ENCODE results near the gene ADK. TPM values are rescaled to one million over a fixed set of nuclear protein-coding genes. Genes with fewer than 3 reads are reported as not detected.

The ADK gene
- total and polyA plus RNA-seq, 2 donors (not counting 3 experiments of a cell fraction or from before 2014, with no cell fraction given) = 11.7 to 46.5 TPM

DNA sequence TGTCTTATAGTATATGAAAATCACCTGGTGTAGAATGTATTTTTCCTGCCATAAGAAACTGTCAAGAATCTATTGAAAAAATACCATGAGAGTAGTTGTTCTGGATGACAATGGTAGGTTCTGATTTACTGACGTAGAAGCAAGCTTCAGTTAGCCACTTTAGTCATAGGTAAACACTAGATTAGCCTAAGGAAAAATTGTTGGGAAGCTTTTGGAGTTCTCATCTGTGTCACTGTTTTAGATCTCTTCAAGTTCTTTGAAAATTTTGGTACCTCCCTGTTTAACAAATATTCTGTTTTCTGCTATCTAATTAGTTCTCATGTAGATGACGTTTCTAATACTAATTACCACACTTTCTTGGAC lies 131.8 kb downstream of the ADK start:
- Histone ChIP-seq H3K79me2 (ENCODE audit: control insufficient read depth, insufficient read depth, low read length) (peaks cover 49% of the 10 kb centered on the region), H3K4me2 (ENCODE audit: insufficient read depth, low read length) (no peak overlapping the region), H3K9ac (replicated peaks; ENCODE audit: extremely low read depth, insufficient read depth, low read length) (no peak overlapping the region), H3K4me1 (ENCODE audit: control insufficient read depth, extremely low read depth, insufficient read depth, low read length) (no peaks in the 10 kb centered on the region), H4K20me1 (replicated peaks; ENCODE audit: control insufficient read depth, extremely low read depth, insufficient read depth, low read length) (no peaks in the 10 kb centered on the region), H3K9me3 (replicated peaks; ENCODE audit: control insufficient read depth, insufficient read depth, low read length) (no peaks in the 10 kb centered on the region), H3K4me3 (replicated peaks in 1 of 3; ENCODE audit: insufficient read depth in 1 of 3, low read depth in 1 of 3, low read length in 3 of 3) (no peak overlapping the region), H3K27me3 (ENCODE audit: control insufficient read depth in 2 of 2, insufficient read depth in 2 of 2, low read length in 2 of 2) (no peaks in the 10 kb centered on the region), H3K9me1 (replicated peaks; ENCODE audit: control insufficient read depth, extremely low read depth, insufficient read depth, low read length) (no peaks in the 10 kb centered on the region), H3K36me3 (ENCODE audit: control insufficient read depth in 2 of 2, extremely low read depth in 1 of 2, insufficient read depth in 2 of 2, low read length in 2 of 2) (no peaks in the 10 kb centered on the region), H3K27ac (ENCODE audit: insufficient read depth, low read depth, low read length) (no peak overlapping the region), H2AFZ (ENCODE audit: low read depth, low read length) (no peak overlapping the region)
- intact Hi-C loops (cut with micrococcal nuclease) (no loop called here), dilution Hi-C loops (cut with MboI; ENCODE audit: extremely low pct_ligation_motif_present, low sequenced_read_pairs) (no loop called here)
- no peak for DNase-seq (ENCODE audit: low read depth, low spot score)
- CTCF ChIA-PET = interaction anchor here (1.5 to 2.3 kb wide), 2 partner anchors 13 to 39 kb away, joined by 3 to 7 read pairs; no protein-coding TSS in a partner anchor
- no peak for TF ChIP-seq JUN (IDR thresholded peaks at IDR 0.05; ENCODE audit: borderline replicate concordance, insufficient read depth, insufficient read length, low read depth)
- FAIRE-seq = no peak
- BruUV-seq (replicated peaks) = no TSS peak
- POLR2A ChIA-PET = no interaction called here

GRCh38 chr10:74289188-74289587 lies 138.2 kb downstream of the ADK start:
- Histone ChIP-seq H3K79me2 (ENCODE audit: control insufficient read depth, insufficient read depth, low read length) (peaks cover 32% of the 10 kb centered on the region), H3K9ac (replicated peaks; ENCODE audit: extremely low read depth, insufficient read depth, low read length) (no peak overlapping the region), H3K9me3 (replicated peaks; ENCODE audit: control insufficient read depth, insufficient read depth, low read length) (no peaks in the 10 kb centered on the region), H3K4me2 (ENCODE audit: insufficient read depth, low read length) (no peak overlapping the region), H3K27me3 (ENCODE audit: control insufficient read depth in 2 of 2, insufficient read depth in 2 of 2, low read length in 2 of 2) (no peaks in the 10 kb centered on the region), H3K27ac (ENCODE audit: insufficient read depth, low read depth, low read length) (no peak overlapping the region), H3K36me3 (ENCODE audit: control insufficient read depth in 2 of 2, extremely low read depth in 1 of 2, insufficient read depth in 2 of 2, low read length in 2 of 2) (no peaks in the 10 kb centered on the region), H3K4me1 (ENCODE audit: control insufficient read depth, extremely low read depth, insufficient read depth, low read length) (peaks cover 3% of the 10 kb centered on the region), H2AFZ (ENCODE audit: low read depth, low read length) (no peak overlapping the region), H3K4me3 (replicated peaks in 1 of 3; ENCODE audit: insufficient read depth in 1 of 3, low read depth in 1 of 3, low read length in 3 of 3) (no peak overlapping the region), H4K20me1 (replicated peaks; ENCODE audit: control insufficient read depth, extremely low read depth, insufficient read depth, low read length) (no peaks in the 10 kb centered on the region), H3K9me1 (replicated peaks; ENCODE audit: control insufficient read depth, extremely low read depth, insufficient read depth, low read length) (no peaks in the 10 kb centered on the region)
- intact Hi-C loops (cut with micrococcal nuclease) = no loop called here
- ChIA-PET POLR2A (no interaction called here), CTCF (no interaction called here)
- FAIRE-seq (no peak), DNase-seq (ENCODE audit: low read depth, low spot score) (no peak)
- no peak for TF ChIP-seq MAX (IDR thresholded peaks at IDR 0.05; ENCODE audit: insufficient read depth, insufficient read length)
- TF ChIP-seq FOS (IDR thresholded peaks at IDR 0.05; ENCODE audit: borderline replicate concordance, insufficient read depth, low read length) = no peak
- TF ChIP-seq POLR2A (IDR thresholded peaks at IDR 0.05; ENCODE audit: low read depth, low read length) = no peak
- TF ChIP-seq EZH2 (IDR thresholded peaks at IDR 0.05; ENCODE audit: borderline replicate concordance, low read depth, low read length, severe bottlenecking) = no peak
- TF ChIP-seq MYC (IDR thresholded peaks at IDR 0.05; ENCODE audit: low read depth, low read length) = no peak
- TF ChIP-seq POLR2AphosphoS5 (IDR thresholded peaks at IDR 0.05; ENCODE audit: insufficient read depth, low read depth, low read length) = no peak
- TF ChIP-seq GATA2 (IDR thresholded peaks at IDR 0.05; ENCODE audit: insufficient read depth, insufficient read length, low read depth, low read length) = no peak
- TF ChIP-seq JUN (IDR thresholded peaks at IDR 0.05; ENCODE audit: borderline replicate concordance, insufficient read depth, insufficient read length, low read depth) = no peak
- TF ChIP-seq CTCF (IDR thresholded peaks at IDR 0.05; ENCODE audit: extremely low read depth in 1 of 2, insufficient read depth in 1 of 2, low read depth in 1 of 2, low read length in 2 of 2) = no peak
- dilution Hi-C loops (cut with MboI; ENCODE audit: extremely low pct_ligation_motif_present, low sequenced_read_pairs) = no loop called here
- BruUV-seq (replicated peaks) = no TSS peak

Data from endothelial cell of umbilical vein (primary cell).